Measurements from ENCODE around the gene RAD23B.
A peak's percentile ranks its signal among the peaks of the same experiment; 100 is the strongest.

DNA sequence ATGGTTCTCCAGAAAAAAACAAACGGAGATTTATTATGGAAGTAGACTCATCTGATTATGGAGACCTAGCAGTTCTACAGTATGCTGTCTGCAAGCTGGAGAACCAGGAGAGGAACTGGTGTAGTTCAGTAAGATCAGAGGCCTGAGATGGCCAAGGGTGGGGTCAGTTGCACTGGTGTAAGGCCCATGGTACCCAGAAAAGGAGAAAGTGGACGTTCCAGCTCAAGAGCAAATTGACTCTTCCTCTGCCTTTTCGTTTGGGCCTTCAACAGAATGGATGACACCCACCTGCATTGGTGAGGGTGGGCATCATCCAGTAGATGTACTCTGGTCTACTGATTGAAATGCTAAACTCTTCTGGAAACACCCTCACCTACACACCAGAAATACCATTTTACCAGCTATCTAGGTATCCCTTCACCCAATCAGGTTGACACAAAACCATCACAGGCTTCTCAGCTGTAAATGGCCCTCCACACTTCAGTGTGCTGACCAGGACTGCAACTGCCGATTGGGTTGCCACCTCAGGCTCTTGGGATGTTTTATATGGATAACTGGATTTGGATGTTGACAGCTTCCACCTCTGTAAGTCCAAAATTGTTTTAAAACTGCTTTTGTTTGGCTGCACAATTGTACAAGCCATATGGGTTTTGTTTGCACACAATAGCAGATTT lies 51.2 kb downstream of the RAD23B start:
- no peak for TF ChIP-seq POLR2A (IDR thresholded peaks at IDR 0.05; ENCODE audit: low read depth, low read length)
- no peak for TF ChIP-seq TAF1 (IDR thresholded peaks at IDR 0.05; ENCODE audit: low read depth, low read length)
- peak; percentile 67 for TF ChIP-seq POLR2AphosphoS5 (IDR thresholded peaks at IDR 0.05; ENCODE audit: low read depth, low read length)

All from GM12891 (cell line).